Caco-2 (cell line): ENCODE measurements around the gene PRLH. TPM values are rescaled to one million over a fixed set of nuclear protein-coding genes. Genes with fewer than 3 reads are reported as not detected.

Source experiments
- BruUV-seq: library from RNA; stranded (reverse); fragments of 400-500 nt; replicated peaks from 2 replicates; lab custom pipeline; 2021; lab: Mats Ljungman, UMichigan
- CTCF ChIA-PET: fragments of 300-600 bp; sonication (Branson Sonifier 250); formaldehyde crosslinking; loops from one replicate; lab custom pipeline; 2022; ENCODE audit warnings: antibody characterized with exemption; lab: Charles Lee
- POLR2A ChIA-PET: fragments of 300-600 bp; sonication (Branson Sonifier 250); formaldehyde crosslinking; loops from one replicate; lab custom pipeline; 2022; ENCODE audit warnings: antibody characterized with exemption; lab: Charles Lee
- DNase-seq, 2 experiments: peaks; one replicate each; pipeline versions ENCODE4 v3.0.0 to v3.0.0-alpha.2; 2020 to 2022
- H3K27me3 ChIP-seq: replicated peaks from 2 replicates; pipeline ENCODE4 v1.6.0; 2011; ENCODE audit warnings: low read length; ENCODE audit not compliant: control insufficient read depth, insufficient read depth
- H3K36me3 ChIP-seq: 2 replicates; pipeline ENCODE4 v1.5.1; 2011; ENCODE audit warnings: low read length; ENCODE audit not compliant: control insufficient read depth, insufficient read depth
- H3K4me1 ChIP-seq: fragments of 250-450 bp; sonication (Bioruptor Pico); 2 replicates; pipeline ENCODE4 v1.5.1; 2020; ENCODE audit warnings: mild to moderate bottlenecking
- H3K4me3 ChIP-seq: 2 replicates; pipeline ENCODE4 v1.5.1; 2011; ENCODE audit warnings: low read depth, mild to moderate bottlenecking, control low read depth, low read length
- H3K9me3 ChIP-seq: fragments of 250-450 bp; sonication (Bioruptor Pico); 2 replicates; pipeline ENCODE4 v1.5.1; 2020; ENCODE audit warnings: mild to moderate bottlenecking, moderate library complexity
- H3K27ac Mint-ChIP-seq: one replicate; pipeline ENCODE4 v1.8.0; 2022; ENCODE audit warnings: mixed read lengths; ENCODE audit not compliant: unreplicated experiment
- H3K27me3 Mint-ChIP-seq: one replicate; pipeline ENCODE4 v1.8.0; 2022; ENCODE audit warnings: mixed read lengths; ENCODE audit not compliant: insufficient read depth, unreplicated experiment
- H3K36me3 Mint-ChIP-seq: one replicate; pipeline ENCODE4 v1.8.0; 2022; ENCODE audit warnings: mild to moderate bottlenecking, mixed read lengths; ENCODE audit not compliant: insufficient read depth, unreplicated experiment
- H3K4me1 Mint-ChIP-seq: one replicate; pipeline ENCODE4 v1.8.0; 2022; ENCODE audit warnings: low read depth, mixed read lengths; ENCODE audit not compliant: unreplicated experiment
- H3K4me3 Mint-ChIP-seq: one replicate; pipeline ENCODE4 v1.8.0; 2022; ENCODE audit warnings: mild to moderate bottlenecking, moderate library complexity, mixed read lengths; ENCODE audit not compliant: unreplicated experiment
- H3K9me3 Mint-ChIP-seq: one replicate; pipeline ENCODE4 v1.8.0; 2022; ENCODE audit warnings: mixed read lengths; ENCODE audit not compliant: unreplicated experiment
- intact Hi-C: fragments of 100-400 bp; cut with micrococcal nuclease; formaldehyde crosslinking; loops from one replicate; pipeline ENCODE4 v1.10.0; 2022; ENCODE audit not compliant: unreplicated experiment
- total RNA-seq: library from RNA; stranded (reverse); gene quantifications from 2 replicates; pipeline ENCODE4 v1.2.3, GENCODE V29; 2022
- TF ChIP-seq, protein P1 (sequence below), 2 experiments: fragments of 200-600 bp in 1 of 2; IDR thresholded peaks; 1 replicate in 1 of 2; 2 replicates in 1 of 2; pipeline versions ENCODE4 v1.5.1 to v1.8.0; 2011 to 2022; ENCODE audit warnings: antibody characterized with exemption in 1 of 2, control low read depth in 1 of 2, inconsistent platforms in 1 of 2, low read depth in 1 of 2, low read length in 1 of 2, mild to moderate bottlenecking in 1 of 2, moderate library complexity in 1 of 2; ENCODE audit not compliant: insufficient read depth in 1 of 2, severe bottlenecking in 1 of 2, unreplicated experiment in 1 of 2

The PRLH gene
- total RNA-seq, 1 experiment from 2014 or later: not detected

GRCh38 chr2:237585590-237586221 is 19.3 kb downstream of the PRLH start:
- Histone ChIP-seq H3K36me3 (no peaks in the 10 kb centered on the region), H3K27me3 (no peaks in the 10 kb centered on the region), H3K4me3 (no peak overlapping the region), H3K9me3 (no peaks in the 10 kb centered on the region), H3K4me1 (no peaks in the 10 kb centered on the region)
- ChIA-PET CTCF (interaction anchor here (1.3 kb wide), 1 partner anchor 14 kb away, joined by 3 read pairs; no protein-coding TSS in a partner anchor), POLR2A (no interaction called here)
- Mint-ChIP-seq H3K27me3 (no peaks in the 10 kb centered on the region), H3K4me3 (no peak overlapping the region), H3K36me3 (peaks cover 26% of the 10 kb centered on the region), H3K4me1 (no peaks in the 10 kb centered on the region), H3K27ac (no peak overlapping the region), H3K9me3 (no peaks in the 10 kb centered on the region)
- no peak for DNase-seq
- no TSS peak for BruUV-seq
- intact Hi-C loops: no loop called here
- TF ChIP-seq, protein P1, sequence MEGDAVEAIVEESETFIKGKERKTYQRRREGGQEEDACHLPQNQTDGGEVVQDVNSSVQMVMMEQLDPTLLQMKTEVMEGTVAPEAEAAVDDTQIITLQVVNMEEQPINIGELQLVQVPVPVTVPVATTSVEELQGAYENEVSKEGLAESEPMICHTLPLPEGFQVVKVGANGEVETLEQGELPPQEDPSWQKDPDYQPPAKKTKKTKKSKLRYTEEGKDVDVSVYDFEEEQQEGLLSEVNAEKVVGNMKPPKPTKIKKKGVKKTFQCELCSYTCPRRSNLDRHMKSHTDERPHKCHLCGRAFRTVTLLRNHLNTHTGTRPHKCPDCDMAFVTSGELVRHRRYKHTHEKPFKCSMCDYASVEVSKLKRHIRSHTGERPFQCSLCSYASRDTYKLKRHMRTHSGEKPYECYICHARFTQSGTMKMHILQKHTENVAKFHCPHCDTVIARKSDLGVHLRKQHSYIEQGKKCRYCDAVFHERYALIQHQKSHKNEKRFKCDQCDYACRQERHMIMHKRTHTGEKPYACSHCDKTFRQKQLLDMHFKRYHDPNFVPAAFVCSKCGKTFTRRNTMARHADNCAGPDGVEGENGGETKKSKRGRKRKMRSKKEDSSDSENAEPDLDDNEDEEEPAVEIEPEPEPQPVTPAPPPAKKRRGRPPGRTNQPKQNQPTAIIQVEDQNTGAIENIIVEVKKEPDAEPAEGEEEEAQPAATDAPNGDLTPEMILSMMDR (IDR thresholded peaks at IDR 0.05; ENCODE audit: insufficient read depth in 1 of 2, low read depth in 1 of 2, low read length in 1 of 2, severe bottlenecking in 1 of 2, unreplicated experiment in 1 of 2): no peak

DNA sequence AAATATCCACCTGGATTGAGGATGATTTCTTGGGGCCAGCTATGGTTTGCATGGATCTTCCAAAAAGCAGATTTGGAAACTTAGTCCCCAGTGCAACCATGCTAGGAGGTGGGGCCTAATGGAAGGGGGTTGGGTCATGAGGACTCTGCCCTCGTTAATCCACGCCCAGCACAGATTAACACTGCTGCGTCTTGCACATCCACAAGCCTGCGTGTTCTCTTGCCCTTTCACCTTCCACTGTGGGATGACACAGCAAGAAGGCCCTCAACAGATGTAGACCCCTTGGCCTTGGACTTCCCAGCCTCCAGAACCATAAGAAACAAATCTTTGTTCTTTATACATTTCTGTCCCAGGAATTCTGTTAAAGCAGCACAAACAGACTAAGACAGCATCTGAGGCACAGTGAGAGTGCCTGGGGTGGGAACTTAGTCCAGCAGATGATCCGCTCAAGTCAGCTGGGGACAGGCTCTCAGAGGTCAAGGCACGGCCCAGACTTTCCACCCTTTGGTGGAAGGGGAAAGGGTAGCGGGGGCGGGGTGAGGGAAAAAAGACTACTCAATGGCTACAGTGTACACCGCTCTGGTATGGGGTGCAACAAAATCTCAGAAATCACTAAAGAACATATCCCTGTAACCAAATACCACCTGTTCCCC is 21.8 kb downstream of the PRLH start:
- H3K27ac Mint-ChIP-seq: no peak overlapping the region
- H3K27me3 ChIP-seq: no peaks in the 10 kb centered on the region
- ChIA-PET CTCF (no interaction called here), POLR2A (no interaction called here)
- H3K4me3 ChIP-seq: no peak overlapping the region
- no peaks in the 10 kb centered on the region for H3K27me3 Mint-ChIP-seq
- no peak for DNase-seq
- H3K9me3 Mint-ChIP-seq: no peaks in the 10 kb centered on the region
- intact Hi-C loops: no loop called here
- peaks cover 26% of the 10 kb centered on the region for H3K36me3 Mint-ChIP-seq
- H3K4me1 Mint-ChIP-seq: no peaks in the 10 kb centered on the region
- BruUV-seq: no TSS peak
- TF ChIP-seq, protein P1 (IDR thresholded peaks at IDR 0.05; ENCODE audit: insufficient read depth in 1 of 2, low read depth in 1 of 2, low read length in 1 of 2, severe bottlenecking in 1 of 2, unreplicated experiment in 1 of 2): no peak
- H3K9me3 ChIP-seq: no peaks in the 10 kb centered on the region
- H3K4me1 ChIP-seq: peaks cover 12% of the 10 kb centered on the region
- H3K4me3 Mint-ChIP-seq: peak overlapping the region; percentile 88
- no peaks in the 10 kb centered on the region for H3K36me3 ChIP-seq

DNA sequence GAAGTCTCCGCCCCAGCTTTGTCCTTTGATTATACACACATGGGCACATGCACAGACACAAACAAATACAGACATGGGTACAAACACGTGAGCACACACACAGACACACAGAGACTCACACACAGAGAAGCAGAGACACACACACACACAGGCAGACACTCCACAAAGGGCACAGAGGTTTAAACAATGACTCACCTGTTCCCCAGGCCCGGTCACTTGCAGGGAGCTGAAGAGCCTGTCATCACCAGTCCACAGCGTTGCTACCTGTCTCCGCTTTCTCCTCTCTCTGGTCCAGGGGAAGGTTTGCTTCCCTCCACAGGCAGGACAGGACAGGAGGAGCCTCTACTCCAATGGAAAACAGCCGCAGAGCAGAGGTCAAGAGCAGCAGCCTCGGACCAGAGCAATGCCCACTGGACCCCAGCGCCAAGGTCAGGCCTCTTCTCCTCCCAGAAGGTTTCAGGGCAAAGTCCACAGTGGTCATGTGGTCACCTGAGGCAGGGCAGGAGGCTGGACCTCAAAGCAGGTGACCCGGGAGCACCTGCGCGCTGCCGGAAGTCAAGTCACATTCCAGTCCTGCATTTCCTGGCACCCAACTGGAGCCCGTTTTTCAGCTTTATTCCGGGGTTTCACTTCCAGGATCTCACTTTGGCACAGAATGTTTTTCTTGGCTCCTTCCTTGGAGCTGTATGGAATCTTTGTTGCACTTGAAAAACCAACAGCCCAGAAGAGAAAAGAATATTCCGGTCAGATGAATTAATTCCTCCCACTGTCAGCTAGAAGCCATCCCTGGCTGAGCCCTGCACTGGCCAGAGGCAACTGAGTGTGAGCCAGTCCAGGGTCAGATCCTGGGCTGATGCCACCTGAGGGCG is 24.1 kb downstream of the PRLH start, which contains the start of gene RAB17:
Gene RAB17 (minus strand): TSS at position 463 of the 869 bp plus-strand sequence. CDS start 4,580 bp downstream, outside the sequence.
- no peaks in the 10 kb centered on the region for H3K27me3 Mint-ChIP-seq
- POLR2A ChIA-PET: interaction anchor here (1.0 kb wide), 1 partner anchor 11 kb away, joined by 4 read pairs; no protein-coding TSS in a partner anchor
- peak within 1 kb of the TSS; percentile 88 for H3K4me3 Mint-ChIP-seq
- peak within 1 kb of the TSS; percentile 36 for H3K4me3 ChIP-seq
- no peaks in the 10 kb centered on the region for H3K36me3 ChIP-seq
- no peaks in the 10 kb centered on the region for H3K9me3 Mint-ChIP-seq
- CTCF ChIA-PET: interaction anchor here (1.0 to 1.6 kb wide), 4 partner anchors 11 to 97 kb away, joined by 3 to 7 read pairs (median 5); no protein-coding TSS in a partner anchor
- DNase-seq: peak; percentile 87 to 91
- TF ChIP-seq, protein P1 (IDR thresholded peaks at IDR 0.05; ENCODE audit: insufficient read depth in 1 of 2, low read depth in 1 of 2, low read length in 1 of 2, severe bottlenecking in 1 of 2, unreplicated experiment in 1 of 2): no peak
- H3K36me3 Mint-ChIP-seq: peaks cover 37% of the 10 kb centered on the region
- peaks cover 18% of the 10 kb centered on the region for H3K4me1 Mint-ChIP-seq
- H3K4me1 ChIP-seq: peaks cover 33% of the 10 kb centered on the region
- intact Hi-C loops: loop anchor here (1.0 to 10.0 kb wide), 2 partner anchors 24 to 104 kb away; no protein-coding TSS in a partner anchor
- H3K27me3 ChIP-seq: no peaks in the 10 kb centered on the region
- no TSS peak for BruUV-seq
- peak within 1 kb of the TSS; percentile 95 for H3K27ac Mint-ChIP-seq
- H3K9me3 ChIP-seq: no peaks in the 10 kb centered on the region
